Measurements from ENCODE around the gene APOF.

DNA sequence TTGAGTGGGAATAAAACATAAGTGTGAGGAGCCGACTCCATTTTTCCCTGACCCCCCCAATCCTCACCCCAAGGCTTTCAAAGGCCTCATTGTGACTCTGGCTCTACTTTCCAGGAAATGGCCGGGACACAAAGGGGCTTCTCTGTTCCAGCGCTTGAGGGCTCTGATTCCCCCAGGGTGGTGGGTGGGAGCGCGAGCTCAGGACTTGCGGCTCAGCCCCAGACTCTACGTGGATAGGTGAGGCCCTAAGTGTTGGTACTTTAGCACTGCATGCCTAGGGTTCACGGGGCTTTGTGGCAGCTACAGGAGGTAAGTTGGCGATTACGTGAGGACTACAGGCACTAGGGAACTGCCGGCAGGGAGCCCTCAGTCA is 47.4 kb downstream of the APOF start:
- TF ChIP-seq, protein P1, sequence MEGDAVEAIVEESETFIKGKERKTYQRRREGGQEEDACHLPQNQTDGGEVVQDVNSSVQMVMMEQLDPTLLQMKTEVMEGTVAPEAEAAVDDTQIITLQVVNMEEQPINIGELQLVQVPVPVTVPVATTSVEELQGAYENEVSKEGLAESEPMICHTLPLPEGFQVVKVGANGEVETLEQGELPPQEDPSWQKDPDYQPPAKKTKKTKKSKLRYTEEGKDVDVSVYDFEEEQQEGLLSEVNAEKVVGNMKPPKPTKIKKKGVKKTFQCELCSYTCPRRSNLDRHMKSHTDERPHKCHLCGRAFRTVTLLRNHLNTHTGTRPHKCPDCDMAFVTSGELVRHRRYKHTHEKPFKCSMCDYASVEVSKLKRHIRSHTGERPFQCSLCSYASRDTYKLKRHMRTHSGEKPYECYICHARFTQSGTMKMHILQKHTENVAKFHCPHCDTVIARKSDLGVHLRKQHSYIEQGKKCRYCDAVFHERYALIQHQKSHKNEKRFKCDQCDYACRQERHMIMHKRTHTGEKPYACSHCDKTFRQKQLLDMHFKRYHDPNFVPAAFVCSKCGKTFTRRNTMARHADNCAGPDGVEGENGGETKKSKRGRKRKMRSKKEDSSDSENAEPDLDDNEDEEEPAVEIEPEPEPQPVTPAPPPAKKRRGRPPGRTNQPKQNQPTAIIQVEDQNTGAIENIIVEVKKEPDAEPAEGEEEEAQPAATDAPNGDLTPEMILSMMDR (conservative IDR thresholded peaks at IDR 0.05 in 1 of 2, IDR thresholded peaks at IDR 0.05 in 1 of 2; ENCODE audit: low read depth in 1 of 2, low read length in 2 of 2): no peak
- no peak for TF ChIP-seq EZH2 (IDR thresholded peaks at IDR 0.05; ENCODE audit: low read length, missing control alignments)

All from fibroblast of lung (primary cell).